Measurements from ENCODE around the gene BCL2L13. TPM values are rescaled to one million over a fixed set of nuclear protein-coding genes. Genes with fewer than 3 reads are reported as not detected.

The BCL2L13 gene
- total RNA-seq, 1 donor from 2014 or later = 60.1 TPM

DNA sequence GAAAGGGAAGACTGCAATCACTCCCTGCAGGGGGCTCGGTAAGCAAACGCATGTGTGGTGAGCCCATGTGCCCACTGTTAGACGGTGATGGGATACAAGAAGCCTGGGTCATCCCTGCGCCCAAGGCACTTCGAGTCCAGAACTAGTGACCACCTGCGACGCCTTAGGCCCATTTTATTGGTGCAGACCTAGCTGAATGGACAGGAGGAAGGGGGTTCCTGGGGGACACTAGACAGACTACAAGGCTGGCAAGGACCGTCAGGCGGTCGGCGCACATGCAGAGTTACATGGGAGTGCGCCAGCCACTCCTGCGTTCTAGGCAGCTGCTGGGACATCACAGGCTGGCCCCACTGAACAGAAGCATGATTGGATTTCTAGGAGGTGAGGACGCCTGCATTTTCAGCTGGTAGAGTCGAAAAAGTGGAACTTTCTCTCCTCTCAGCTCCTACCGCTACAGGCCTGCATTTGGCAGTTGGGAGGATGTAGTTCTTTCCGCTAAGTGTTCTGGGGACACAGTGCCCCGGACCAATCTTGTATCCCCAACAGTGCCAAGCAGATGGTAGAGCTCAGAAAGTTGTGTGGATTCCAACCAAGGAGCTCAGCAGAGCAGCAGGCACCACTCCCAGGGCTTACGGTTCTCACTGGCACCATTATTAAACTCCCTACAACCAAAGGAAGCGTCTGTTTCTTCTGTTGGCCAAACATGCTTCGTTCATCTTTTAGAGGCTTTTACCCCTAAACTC is 100.0 kb downstream of the BCL2L13 start:
- no peaks in the 10 kb centered on the region for H3K9me3 Mint-ChIP-seq (ENCODE audit: unreplicated experiment)
- H3K27me3 Mint-ChIP-seq (ENCODE audit: unreplicated experiment) = no peaks in the 10 kb centered on the region
- no peak for DNase-seq (ENCODE audit: extremely low spot score, unreplicated experiment)
- TF ChIP-seq, protein P1, sequence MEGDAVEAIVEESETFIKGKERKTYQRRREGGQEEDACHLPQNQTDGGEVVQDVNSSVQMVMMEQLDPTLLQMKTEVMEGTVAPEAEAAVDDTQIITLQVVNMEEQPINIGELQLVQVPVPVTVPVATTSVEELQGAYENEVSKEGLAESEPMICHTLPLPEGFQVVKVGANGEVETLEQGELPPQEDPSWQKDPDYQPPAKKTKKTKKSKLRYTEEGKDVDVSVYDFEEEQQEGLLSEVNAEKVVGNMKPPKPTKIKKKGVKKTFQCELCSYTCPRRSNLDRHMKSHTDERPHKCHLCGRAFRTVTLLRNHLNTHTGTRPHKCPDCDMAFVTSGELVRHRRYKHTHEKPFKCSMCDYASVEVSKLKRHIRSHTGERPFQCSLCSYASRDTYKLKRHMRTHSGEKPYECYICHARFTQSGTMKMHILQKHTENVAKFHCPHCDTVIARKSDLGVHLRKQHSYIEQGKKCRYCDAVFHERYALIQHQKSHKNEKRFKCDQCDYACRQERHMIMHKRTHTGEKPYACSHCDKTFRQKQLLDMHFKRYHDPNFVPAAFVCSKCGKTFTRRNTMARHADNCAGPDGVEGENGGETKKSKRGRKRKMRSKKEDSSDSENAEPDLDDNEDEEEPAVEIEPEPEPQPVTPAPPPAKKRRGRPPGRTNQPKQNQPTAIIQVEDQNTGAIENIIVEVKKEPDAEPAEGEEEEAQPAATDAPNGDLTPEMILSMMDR (IDR thresholded peaks at IDR 0.05) = no peak
- H3K36me3 Mint-ChIP-seq (ENCODE audit: unreplicated experiment) = peaks cover 4% of the 10 kb centered on the region
- H3K4me3 Mint-ChIP-seq (ENCODE audit: unreplicated experiment) = no peak overlapping the region
- H3K4me1 Mint-ChIP-seq (ENCODE audit: unreplicated experiment) = peaks cover 11% of the 10 kb centered on the region
- no peak overlapping the region for H3K27ac Mint-ChIP-seq (ENCODE audit: unreplicated experiment)

DNA sequence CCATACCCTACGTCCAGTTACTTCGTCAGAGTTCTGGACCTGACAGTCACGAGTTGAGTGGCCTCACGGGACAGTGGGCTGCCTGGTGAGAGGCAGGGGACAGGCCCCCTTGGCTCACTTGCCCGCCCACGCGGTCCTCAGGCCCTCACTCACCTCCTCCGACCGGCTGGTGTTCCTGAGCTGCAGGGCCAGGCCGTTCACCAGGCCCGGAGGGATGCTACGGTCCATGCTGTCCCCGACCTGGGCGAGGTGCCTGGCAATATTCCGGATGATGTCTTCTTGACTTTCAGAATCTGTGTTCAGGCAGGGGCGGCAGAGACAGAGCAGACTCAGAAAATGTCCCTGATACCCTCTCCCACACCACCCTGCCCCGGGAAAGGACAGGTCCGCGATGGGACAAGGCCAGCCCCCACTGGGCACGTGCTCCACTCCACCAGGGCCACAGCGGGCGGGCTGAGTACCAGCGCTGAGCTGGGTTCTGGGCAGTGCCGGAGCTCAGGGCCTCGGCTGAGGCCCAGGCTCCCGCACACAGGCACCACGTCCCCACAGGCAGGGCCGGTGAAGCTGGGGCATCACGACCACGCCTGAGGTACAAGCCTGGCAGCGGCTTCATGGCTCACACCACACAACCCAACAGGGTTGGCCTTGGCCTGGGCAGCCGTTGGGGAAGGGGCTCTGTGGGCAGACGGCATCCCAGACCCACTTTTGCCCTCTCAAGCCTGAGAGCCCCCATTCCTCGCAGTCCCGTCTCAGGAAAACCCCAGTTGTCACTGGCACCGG is 100.8 kb downstream of the BCL2L13 start:
- Mint-ChIP-seq H3K4me3 (ENCODE audit: unreplicated experiment) (no peak overlapping the region), H3K36me3 (ENCODE audit: unreplicated experiment) (peaks cover 1% of the 10 kb centered on the region), H3K27ac (ENCODE audit: unreplicated experiment) (no peak overlapping the region), H3K4me1 (ENCODE audit: unreplicated experiment) (peaks cover 9% of the 10 kb centered on the region), H3K9me3 (ENCODE audit: unreplicated experiment) (no peaks in the 10 kb centered on the region), H3K27me3 (ENCODE audit: unreplicated experiment) (no peaks in the 10 kb centered on the region)
- TF ChIP-seq, protein P1 (IDR thresholded peaks at IDR 0.05) = no peak
- DNase-seq (ENCODE audit: extremely low spot score, unreplicated experiment) = no peak

DNA sequence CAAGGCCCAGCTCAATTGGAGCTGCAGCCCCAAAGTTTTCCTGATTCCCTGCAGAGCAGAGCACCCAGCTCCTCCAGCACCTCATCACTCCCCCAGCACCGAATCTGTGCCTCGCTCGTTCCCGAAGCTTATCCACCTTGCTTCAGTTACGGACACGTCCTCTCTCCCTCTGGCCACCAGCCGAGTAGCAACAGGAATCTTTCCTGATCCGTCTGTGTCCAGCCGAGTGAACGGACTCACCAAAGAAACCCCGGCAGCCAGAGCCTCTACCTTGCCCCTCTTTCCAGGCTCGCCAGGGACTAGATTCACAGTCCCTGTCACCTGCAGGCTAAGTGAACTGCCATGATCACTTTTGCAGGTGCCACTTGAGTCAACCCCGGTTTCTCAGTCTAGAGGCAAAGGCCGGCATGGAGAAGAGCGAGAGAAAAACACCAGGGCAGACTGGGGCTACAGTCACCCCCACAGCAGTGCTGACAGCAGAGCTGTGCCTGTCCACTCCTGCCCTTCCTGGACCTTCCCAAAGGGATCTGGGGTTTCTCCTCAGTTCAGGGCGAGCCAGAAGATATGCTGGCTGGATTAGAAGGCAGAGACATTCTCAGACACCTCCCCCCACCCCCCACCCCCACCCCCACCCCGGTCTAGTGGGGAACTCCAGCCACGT is 103.4 kb downstream of the BCL2L13 start:
- H3K9me3 Mint-ChIP-seq (ENCODE audit: unreplicated experiment) = no peaks in the 10 kb centered on the region
- TF ChIP-seq, protein P1 (IDR thresholded peaks at IDR 0.05) = no peak
- no peak overlapping the region for H3K4me3 Mint-ChIP-seq (ENCODE audit: unreplicated experiment)
- no peak for DNase-seq (ENCODE audit: extremely low spot score, unreplicated experiment)
- H3K27ac Mint-ChIP-seq (ENCODE audit: unreplicated experiment) = no peak overlapping the region
- no peaks in the 10 kb centered on the region for H3K27me3 Mint-ChIP-seq (ENCODE audit: unreplicated experiment)
- peaks cover 13% of the 10 kb centered on the region for H3K4me1 Mint-ChIP-seq (ENCODE audit: unreplicated experiment)
- no peaks in the 10 kb centered on the region for H3K36me3 Mint-ChIP-seq (ENCODE audit: unreplicated experiment)

DNA sequence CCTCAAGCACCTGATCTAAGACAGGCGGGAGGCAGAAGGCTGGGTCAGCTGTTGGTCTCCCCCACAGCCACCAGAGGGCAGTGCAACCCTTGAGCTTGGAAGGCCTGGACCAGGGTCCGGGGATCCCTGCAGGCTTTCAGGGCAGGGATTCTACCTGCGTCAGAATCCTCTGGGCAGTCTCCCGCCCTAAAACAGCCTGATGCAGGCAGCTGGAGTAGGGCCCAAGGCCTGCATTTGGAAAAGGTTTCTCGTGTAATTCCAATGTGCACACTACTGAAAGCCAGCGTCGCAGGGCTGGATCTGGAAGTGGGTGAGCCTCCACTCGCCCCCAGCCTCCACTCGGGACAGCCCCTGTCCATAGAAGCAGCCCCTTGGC is 104.0 kb downstream of the BCL2L13 start:
- H3K27ac Mint-ChIP-seq (ENCODE audit: unreplicated experiment) = no peak overlapping the region
- H3K27me3 Mint-ChIP-seq (ENCODE audit: unreplicated experiment) = no peaks in the 10 kb centered on the region
- DNase-seq (ENCODE audit: extremely low spot score, unreplicated experiment) = no peak
- H3K36me3 Mint-ChIP-seq (ENCODE audit: unreplicated experiment) = no peaks in the 10 kb centered on the region
- peaks cover 13% of the 10 kb centered on the region for H3K4me1 Mint-ChIP-seq (ENCODE audit: unreplicated experiment)
- TF ChIP-seq, protein P1 (IDR thresholded peaks at IDR 0.05) = peak; percentile 83
- no peak overlapping the region for H3K4me3 Mint-ChIP-seq (ENCODE audit: unreplicated experiment)
- H3K9me3 Mint-ChIP-seq (ENCODE audit: unreplicated experiment) = no peaks in the 10 kb centered on the region

Measured in osteocyte (in vitro differentiated cells).